ENCODE data around the gene SAP30.

SAP30 gene, protein sequence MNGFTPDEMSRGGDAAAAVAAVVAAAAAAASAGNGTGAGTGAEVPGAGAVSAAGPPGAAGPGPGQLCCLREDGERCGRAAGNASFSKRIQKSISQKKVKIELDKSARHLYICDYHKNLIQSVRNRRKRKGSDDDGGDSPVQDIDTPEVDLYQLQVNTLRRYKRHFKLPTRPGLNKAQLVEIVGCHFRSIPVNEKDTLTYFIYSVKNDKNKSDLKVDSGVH

DNA sequence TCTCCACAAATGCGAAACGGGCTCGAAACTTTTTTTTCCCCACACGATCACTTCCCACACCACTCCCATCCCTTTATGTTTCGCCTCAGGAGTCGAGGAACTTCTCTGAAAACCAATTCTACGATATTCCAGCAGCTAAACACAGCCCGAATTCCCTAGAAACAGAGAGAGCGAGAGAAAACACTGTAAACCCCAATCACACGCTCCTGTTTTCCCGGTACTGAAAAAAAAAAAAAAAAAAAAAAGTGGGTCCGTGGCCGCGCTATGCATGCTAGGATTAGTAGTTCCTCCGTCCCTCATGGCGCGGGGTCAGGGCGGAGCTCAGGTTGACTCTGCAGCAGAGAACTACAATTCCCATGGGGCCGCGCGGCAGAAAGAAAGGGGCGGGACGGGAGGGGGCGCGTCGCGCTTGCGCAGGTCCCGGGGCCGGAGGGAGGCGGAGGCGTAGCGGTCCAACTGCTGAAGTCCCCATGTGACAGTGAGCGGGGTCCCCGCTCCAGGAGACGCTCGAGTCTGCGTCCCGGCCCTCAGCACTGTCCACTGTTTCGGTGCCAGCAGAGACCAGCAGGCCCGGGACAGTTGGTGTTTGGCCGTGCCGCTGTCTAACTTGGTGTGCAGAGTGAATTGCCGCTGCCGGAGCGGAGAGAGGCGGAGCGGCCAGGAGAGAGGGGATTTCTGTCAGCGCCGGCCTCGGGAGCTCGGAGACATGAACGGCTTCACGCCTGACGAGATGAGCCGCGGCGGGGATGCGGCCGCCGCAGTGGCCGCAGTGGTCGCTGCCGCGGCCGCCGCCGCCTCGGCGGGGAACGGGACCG, at the start of gene SAP30:
TSS of gene SAP30 (plus strand) at position 478 of the 815 bp plus-strand sequence. CDS start at position 707, 229 bp downstream.
- DNase-seq, result peak; percentile 97

DNA sequence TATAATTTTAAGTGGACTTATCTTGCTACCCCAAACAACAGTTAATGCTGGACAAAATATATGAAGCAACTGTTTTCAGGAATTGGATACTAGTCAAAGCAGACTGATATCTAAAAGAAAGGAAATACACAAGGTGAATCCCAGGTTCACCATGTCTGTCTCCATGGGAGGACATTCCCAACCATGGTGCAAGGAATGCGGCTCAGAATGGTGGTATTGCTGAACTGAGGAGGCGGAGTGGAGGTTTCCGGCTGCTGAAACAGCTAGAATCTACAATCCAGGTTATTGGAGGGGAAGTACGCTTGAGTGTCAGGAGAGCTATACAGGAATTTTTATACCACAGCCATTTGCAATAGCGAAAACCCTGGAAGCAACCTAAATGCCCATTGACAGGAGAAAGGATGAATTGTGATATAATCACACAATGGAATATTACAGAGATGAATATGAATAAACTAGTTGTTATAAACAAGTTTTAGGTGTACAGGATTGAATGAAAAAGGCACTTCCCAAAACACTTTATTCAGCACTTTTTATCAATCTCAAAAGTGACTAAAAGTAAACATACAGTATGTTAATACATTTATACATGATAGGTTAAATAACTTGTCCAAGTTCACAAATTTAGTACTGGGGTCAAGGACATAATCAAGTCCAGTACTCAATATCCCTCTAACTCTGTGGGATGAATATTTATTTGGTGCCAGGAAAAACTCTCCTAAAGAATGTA, 45.6 kb upstream of the SAP30 start:
- no peak for DNase-seq

- no peak for DNase-seq
Observed at GRCh38 chr4:173328236-173328901, 42.4 kb upstream of the SAP30 start.

GRCh38 chr4:173330590-173330989, 40.2 kb upstream of the SAP30 start:
- no peak for DNase-seq

GRCh38 chr4:173332021-173332487, 38.7 kb upstream of the SAP30 start:
- no peak for DNase-seq

DNA sequence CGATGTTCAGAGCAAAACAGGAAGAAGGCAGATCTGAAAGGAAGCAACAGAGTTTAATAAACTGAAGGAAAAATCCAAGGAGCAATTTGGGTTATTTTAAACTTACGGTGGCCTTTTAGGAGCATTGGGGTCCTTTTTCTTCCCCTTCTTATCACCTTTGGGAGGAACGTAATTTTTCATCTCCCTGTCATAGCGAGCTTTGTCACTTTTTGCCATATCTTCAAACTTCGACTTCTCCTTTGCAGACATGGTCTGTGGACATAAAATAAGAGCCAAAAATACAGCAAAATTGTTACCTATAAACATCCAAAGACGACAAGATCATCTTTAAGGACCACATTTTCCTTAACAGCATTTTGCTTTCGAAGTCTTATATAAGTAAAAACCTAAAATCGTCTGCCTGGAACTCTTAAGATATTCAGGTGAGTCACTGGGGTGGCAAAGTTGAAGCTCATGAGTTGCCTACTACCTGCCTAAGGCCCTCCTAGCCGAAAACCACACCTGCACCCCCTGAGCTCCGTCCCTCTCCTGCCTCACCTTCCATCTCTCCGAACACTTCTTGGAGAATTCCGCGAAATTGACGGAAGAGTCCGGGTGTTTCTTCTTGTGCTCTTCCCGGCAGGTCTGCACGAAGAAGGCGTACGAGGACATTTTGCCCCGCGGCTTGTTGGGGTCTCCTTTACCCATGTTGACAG, 37.6 kb upstream of the SAP30 start:
- DNase-seq, result peak; percentile 1

GRCh38 chr4:173333658-173334084, 37.1 kb upstream of the SAP30 start:
- DNase-seq, result peak; percentile 36

DNA sequence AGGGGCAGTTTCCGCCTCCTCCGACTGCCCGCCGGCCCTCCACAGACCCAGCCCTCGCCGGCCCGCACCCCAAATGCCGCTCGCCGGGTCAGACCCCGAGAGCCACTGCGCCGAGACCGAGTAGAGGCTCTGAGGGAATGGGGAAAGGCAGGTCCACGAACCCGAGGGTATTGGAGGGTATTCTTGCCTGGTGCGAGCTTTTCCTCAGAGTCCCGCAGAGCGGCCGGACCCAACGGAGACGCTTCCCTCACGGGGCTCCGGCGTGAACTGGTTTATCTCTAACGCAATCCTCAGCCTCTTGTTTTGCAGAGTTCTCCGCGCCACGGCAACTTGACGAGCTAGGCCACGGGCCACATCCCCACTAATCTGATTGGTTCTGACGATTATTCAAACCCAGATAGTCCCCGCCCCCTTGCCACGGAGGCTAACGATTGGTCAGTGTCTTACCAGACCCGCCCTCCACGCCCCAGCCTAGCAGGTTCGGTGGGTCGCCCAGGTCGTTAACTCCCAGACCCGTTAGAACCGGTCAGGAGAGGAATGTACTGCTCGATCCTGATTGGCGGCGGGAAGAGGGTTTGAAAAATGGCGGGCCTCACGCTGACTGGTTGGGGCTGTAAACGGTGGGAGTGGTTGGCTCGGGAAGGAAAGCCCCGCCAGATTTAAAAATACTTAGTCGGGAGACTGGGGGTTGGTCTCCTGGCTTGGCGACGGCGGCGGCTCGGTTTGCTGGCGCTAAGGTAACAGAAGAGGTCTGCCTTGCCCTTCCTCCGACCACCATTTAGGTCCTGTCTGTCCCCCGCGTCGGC, 36.5 kb upstream of the SAP30 start, which contains the start of gene HMGB2:
TSS of gene HMGB2 (minus strand) at position 274 of the 806 bp plus-strand sequence. CDS start 709 bp downstream, outside the sequence.
- DNase-seq, result peak; percentile 99

DNA sequence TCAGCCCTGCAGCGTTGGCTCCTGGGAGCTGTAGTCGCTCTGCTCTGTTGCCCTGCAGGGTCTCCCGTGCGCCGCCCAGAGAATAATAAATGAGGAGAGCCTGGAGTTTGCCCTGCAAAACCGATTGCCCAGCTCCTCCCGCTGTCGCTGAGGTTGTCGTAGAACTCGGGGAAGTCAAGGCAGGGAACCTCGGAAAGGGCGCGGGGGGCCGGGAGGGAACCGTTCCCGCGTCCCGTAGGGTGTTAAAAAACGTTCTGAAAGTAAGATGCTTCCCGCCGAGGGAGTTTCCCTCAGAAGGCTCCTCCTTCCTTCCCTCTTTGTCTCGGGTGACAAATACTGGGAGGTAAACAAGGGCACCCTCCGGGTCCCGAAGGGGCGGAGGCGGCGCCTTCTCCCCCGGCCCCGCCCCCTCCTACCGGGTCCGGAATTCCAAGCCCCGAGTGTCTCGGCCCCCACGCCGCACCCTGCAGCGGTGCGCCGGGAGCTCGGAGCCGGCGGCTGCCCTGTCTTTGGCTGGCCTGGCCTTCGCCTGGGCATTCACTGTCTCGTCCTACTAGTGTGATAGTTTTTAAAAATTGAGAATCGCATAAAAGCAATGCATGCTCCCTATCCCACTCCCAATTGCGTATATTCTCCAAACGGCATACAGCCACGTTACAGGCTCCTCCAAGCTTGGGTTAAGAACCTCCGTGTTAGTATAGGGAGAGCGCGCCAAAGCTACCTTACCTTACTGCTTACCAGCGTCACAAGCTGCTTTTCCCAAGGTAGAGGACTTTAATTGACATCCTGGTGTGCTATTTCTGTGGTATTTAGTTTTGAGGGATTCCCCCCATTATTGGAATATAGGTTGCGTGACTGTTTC, 35.6 kb upstream of the SAP30 start:
- DNase-seq, result no peak

GRCh38 chr4:173337463-173337862, 33.3 kb upstream of the SAP30 start:
- DNase-seq, result no peak

GRCh38 chr4:173343832-173344397, 26.8 kb upstream of the SAP30 start:
- no peak for DNase-seq

- DNase-seq, result no peak
Observed at GRCh38 chr4:173345648-173346047, 25.1 kb upstream of the SAP30 start.

DNA sequence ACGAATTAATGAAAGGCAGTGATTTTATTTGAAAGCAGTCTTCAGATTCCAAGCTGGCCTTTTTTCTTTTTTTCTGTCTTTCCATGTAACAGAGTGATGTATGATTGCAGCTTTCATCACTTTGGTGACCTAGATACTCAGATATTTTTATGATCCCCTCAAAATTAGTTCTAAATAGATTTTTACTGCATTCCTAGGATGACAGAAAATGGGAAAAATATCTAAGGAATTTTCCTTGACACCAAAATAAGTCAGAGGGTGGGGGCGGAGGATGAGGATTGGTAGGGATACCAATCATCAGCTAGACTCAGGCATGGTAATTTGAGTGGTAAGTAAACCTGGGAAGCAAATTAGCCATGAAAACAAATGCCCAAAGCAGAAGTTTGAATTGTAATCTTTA, 24.7 kb upstream of the SAP30 start:
- no peak for DNase-seq

- DNase-seq, result no peak
Observed at GRCh38 chr4:173347467-173347866, 23.3 kb upstream of the SAP30 start.

- no peak for DNase-seq
Observed at GRCh38 chr4:173357939-173358338, 12.8 kb upstream of the SAP30 start.

DNA sequence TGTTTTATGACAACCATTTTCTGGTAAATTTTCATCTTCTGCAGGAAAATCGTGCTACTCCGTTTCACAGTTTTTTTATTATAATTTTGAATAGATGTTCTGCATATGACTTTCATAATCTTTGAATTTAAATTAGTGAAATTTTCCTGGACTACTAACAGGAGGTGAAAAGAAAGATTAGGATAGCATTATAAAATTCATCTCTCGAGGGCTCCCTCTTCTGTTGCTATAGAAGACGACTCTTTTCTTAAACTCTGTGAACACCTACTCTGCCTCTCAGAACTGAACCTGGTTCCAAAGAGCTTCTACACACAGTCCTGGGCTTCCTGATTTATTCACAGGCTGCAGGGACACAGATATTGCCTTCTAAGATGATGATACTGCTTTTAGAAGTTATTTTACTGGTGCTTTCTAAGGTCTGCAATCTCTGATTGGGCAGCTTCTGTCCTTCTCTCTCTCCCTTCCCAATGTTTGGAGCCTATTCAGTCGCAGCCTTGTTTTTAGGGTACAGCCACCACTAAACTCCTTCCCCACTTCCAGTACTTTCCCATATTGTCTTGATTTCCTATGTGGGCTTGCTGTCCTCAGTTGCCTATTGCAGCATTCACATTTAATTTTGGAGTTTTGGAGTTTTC, 10.1 kb upstream of the SAP30 start:
- no peak for DNase-seq

DNA sequence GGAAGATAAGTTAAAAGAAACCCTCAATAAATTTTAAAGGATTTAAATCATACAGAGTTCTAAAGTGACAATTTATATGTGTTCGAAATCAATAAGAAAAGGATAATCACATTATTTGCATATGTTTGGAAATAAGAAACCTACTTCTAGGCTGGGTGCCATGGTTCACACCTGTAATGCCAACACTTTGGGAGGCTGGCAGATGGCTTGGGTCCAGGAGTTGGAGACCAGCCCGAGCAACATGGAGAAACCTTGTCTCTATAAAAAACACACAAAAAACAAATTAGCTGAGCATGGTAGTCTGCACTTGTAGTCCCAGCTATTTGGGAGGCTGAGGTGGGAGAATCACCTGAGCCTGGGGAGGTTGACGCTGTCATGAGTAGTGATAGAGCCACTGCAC, 8.1 kb upstream of the SAP30 start:
- no peak for DNase-seq

- no peak for DNase-seq
Observed at GRCh38 chr4:173365359-173365996, 5.3 kb upstream of the SAP30 start.

DNA sequence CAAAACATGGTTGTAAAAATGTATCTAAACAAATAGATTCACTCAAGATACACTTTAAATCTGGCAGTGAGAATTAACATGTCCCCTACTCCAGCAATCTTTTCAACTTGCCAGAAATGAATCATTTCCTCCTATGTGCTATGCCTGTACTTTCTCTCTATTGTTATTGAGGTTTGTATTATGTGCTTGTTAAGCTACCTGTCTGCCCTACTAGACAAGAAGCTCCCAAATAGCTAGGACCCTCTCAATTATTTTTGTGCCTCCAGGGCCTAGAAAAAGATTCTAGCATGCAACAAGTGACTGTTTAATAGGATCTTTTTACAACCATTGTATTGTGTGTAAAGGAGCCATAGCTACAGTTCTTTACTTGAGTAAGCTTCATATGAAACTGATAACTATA, 3.5 kb upstream of the SAP30 start:
- no peak for DNase-seq

Data from stimulated activated naive CD4-positive, alpha-beta T cell treated with Interleukin-2 at 50 U/mL for 16 hours (primary cell).